A673 (cell line): ENCODE data around the gene ANKLE2.

Source experiments
- EZH2 ChIP-seq: fragments of 200-600 bp; sonication (generic); IDR thresholded peaks from 2 replicates; pipeline ENCODE4 v1.6.1; 2017; ENCODE audit warnings: borderline replicate concordance, low read depth, mild to moderate bottlenecking, mixed read lengths, antibody characterized with exemption, low read length; ENCODE audit not compliant: poor library complexity, severe bottlenecking
- TF ChIP-seq, protein P1 (sequence below): fragments of 300-800, 200-600 bp; sonication (generic); conservative IDR thresholded peaks from 2 replicates; pipeline ENCODE4 v1.5.1; 2017; ENCODE audit warnings: low read depth, mild to moderate bottlenecking, antibody characterized with exemption, low read length, moderate library complexity, mixed read lengths

DNA sequence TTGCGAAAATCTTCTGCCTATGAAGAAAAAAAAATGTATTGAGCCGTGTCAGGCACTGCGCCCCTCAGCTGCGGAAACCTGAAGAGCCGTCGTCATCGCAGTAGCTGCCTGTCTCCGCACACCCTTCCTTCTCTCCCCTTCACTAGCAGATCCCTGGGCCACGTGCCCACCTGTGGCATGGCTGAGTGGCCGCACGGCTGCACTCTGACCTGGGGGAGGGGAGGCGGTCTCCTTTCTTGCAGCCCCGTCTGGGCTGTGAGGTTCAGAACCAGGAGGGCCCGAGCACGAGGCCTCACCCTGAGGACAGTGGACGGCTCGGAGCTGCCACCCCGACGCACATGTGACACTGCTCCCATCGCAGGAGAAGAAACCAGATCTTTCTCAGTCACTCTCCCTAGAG, 26.1 kb downstream of the ANKLE2 start:
- TF ChIP-seq, protein P1, sequence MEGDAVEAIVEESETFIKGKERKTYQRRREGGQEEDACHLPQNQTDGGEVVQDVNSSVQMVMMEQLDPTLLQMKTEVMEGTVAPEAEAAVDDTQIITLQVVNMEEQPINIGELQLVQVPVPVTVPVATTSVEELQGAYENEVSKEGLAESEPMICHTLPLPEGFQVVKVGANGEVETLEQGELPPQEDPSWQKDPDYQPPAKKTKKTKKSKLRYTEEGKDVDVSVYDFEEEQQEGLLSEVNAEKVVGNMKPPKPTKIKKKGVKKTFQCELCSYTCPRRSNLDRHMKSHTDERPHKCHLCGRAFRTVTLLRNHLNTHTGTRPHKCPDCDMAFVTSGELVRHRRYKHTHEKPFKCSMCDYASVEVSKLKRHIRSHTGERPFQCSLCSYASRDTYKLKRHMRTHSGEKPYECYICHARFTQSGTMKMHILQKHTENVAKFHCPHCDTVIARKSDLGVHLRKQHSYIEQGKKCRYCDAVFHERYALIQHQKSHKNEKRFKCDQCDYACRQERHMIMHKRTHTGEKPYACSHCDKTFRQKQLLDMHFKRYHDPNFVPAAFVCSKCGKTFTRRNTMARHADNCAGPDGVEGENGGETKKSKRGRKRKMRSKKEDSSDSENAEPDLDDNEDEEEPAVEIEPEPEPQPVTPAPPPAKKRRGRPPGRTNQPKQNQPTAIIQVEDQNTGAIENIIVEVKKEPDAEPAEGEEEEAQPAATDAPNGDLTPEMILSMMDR, result no peak
- TF ChIP-seq EZH2, result no peak
